ENCODE results near the gene TMEM109.

Gene TMEM109

DNA sequence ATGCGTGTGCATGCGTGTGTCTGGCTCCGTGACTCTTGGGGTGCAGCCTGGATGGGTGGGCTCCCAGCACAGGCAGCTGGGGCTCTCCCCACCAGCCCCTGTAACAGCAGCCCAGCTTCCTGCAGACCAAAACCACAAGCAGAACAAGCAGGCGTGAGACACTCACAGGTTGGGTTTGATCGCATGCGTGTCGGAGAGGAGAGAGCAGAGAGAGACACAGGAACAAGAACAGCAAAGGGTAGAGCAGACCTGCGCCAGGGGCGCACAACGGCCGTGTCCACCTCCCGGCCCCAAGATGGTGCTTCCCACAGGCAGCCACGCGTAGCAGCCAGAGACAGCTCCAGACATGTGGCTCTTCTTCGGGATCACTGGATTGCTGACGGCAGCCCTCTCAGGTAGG, 57.6 kb downstream of the TMEM109 start, which contains the start of gene CD6:
Gene CD6 (plus strand): TSS at position 161 of the 400 bp plus-strand sequence. CDS start 186 bp downstream, at position 347.
- no peak for DNase-seq (ENCODE audit: low spot score)

DNA sequence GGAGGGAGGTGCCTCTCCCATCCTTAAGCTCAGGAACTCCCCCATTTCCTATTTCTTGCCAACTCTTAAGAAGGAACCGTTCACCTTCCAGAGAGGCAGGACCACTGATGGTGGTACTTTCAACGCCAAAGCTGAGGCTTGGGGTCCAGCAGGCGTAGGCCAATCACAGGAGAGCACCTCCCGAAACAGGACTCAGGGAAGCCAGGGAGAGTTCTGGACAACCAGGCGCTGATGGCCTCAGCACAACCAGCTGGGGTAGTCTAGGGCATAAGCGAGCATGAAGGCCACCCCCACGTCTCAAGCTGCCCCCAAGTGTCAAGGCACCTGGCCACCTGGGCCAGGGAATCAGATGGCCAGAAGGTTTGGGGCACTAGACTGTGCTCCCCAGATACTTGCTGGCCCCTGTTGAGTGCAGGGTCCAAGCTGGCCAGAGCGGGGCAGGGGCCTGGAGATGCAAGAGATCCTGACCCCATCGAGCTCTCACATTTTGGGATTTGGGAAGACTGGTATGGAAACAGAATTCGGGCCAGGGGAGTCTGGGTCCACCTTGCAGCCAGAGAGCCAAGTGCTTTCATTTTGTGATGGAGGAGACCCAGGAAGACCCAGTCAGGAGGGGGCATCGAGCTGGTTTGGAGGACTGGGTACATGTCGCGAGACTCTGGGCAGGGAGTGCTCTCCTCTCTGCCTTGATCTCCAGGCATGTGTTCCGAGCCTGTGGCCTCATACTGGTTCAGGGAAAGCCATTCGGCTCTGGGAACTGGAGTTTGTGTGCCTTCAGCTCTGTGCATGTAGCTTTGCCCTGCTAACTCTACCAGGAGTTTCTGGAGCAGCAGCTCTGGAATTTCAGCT, 58.4 kb downstream of the TMEM109 start:
- no peak for DNase-seq (ENCODE audit: low spot score)
